Measurements from ENCODE around the gene CACNB4. TPM values are rescaled to one million over a fixed set of nuclear protein-coding genes. Genes with fewer than 3 reads are reported as not detected.
"Not testable (repeated sequence)": the region's sequence is repeated elsewhere in the genome, so short reads cannot be mapped to it uniquely, and the experiment has no call there.

CACNB4 gene
- total and polyA plus RNA-seq, 10 of the 15 experiments (the other 5 are each of a cell fraction or from before 2014, with no cell fraction given) = 2.0 to 21.6 (median 9.3) TPM

GRCh38 chr2:151875631-151876030 is 223.2 kb downstream of the CACNB4 start:
- RAD21 ChIA-PET (ENCODE audit: unreplicated experiment); H3K36me3 ChIP-seq (ENCODE audit: control insufficient read depth in 2 of 2, insufficient read depth in 2 of 2, low read length in 1 of 2); DNase-seq (ENCODE audit: low read depth, low spot score); H3K4me2 ChIP-seq (ENCODE audit: control insufficient read depth, insufficient read depth); CTCF ChIA-PET; H3K79me2 ChIP-seq (ENCODE audit: control insufficient read depth, insufficient read depth, low read length); H3K27ac ChIP-seq (ENCODE audit: control insufficient read depth, insufficient read depth); H3K27me3 ChIP-seq (replicated peaks in 1 of 2; ENCODE audit: control insufficient read depth in 2 of 2, insufficient read depth in 2 of 2, low read length in 1 of 2); intact Hi-C loops (cut with micrococcal nuclease; ENCODE audit: unreplicated experiment); POLR2A ChIA-PET; H4K20me1 ChIP-seq (ENCODE audit: control insufficient read depth, insufficient read depth); H3K9ac ChIP-seq (ENCODE audit: control insufficient read depth, insufficient read depth, low read length); in situ Hi-C loops (cut with MboI); FAIRE-seq; H3K4me3 ChIP-seq; SMC1A ChIA-PET (ENCODE audit: uncharacterized antibody, unreplicated experiment); H3K9me3 ChIP-seq (replicated peaks; ENCODE audit: control insufficient read depth, insufficient read depth, low read length); H3K4me1 ChIP-seq (ENCODE audit: control insufficient read depth, insufficient read depth, low read length); BruUV-seq (replicated peaks); H2AFZ ChIP-seq (ENCODE audit: control insufficient read depth, low read depth, low read length); ATAC-seq: not testable (repeated sequence)
- no CpG with 5 or more reads among the region's 34 CpGs for WGBS (ENCODE audit: insufficient coverage, insufficient replicate concordance, low lambda C conversion rate, missing lambda C conversion rate)

DNA sequence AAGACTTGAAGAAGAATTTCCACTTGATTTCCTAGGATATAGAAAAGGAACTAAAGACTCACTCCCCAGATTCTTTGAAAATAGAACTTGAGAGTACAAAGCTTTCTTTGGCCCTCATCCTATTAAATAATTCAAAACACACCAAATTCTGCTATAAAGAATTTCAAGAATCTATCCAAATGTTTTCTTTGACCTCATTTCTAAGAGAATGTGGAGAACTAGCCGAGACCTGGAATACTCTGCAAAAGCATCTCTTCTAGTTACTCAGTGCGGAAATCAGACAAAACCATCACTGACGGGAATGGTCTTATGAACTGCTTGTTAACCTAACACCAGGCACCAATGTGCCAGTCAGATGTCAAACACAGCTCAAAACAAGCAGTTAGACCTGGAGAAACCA is 226.4 kb downstream of the CACNB4 start:
- H4K20me1 ChIP-seq (ENCODE audit: control insufficient read depth, insufficient read depth) = no peaks in the 10 kb centered on the region
- ATAC-seq (no peak), FAIRE-seq (no peak), DNase-seq (ENCODE audit: low read depth, low spot score) (no peak)
- H3K9me3 ChIP-seq (replicated peaks; ENCODE audit: control insufficient read depth, insufficient read depth, low read length) = no peaks in the 10 kb centered on the region
- H3K27ac ChIP-seq (ENCODE audit: control insufficient read depth, insufficient read depth) = no peak overlapping the region
- intact Hi-C loops (cut with micrococcal nuclease; ENCODE audit: unreplicated experiment) = no loop called here
- H3K4me2 ChIP-seq (ENCODE audit: control insufficient read depth, insufficient read depth) = no peak overlapping the region
- H3K4me3 ChIP-seq = no peak overlapping the region
- 0 out of 4 replicates have a peak, but pooled peaks cover 0 to 1% of the 10 kb centered on the region in 2 experiments for H3K27me3 ChIP-seq (replicated peaks in 1 of 2; ENCODE audit: control insufficient read depth in 2 of 2, insufficient read depth in 2 of 2, low read length in 1 of 2)
- in situ Hi-C loops (cut with MboI) = no loop called here
- no peaks in the 10 kb centered on the region for H3K79me2 ChIP-seq (ENCODE audit: control insufficient read depth, insufficient read depth, low read length)
- SMC1A ChIA-PET (ENCODE audit: uncharacterized antibody, unreplicated experiment) = no interaction called here
- POLR2A ChIA-PET = no interaction called here
- RAD21 ChIA-PET (ENCODE audit: unreplicated experiment) = no interaction called here
- CTCF ChIA-PET = no interaction called here
- BruUV-seq (replicated peaks) = no TSS peak
- no peak overlapping the region for H2AFZ ChIP-seq (ENCODE audit: control insufficient read depth, low read depth, low read length)
- 70% methylated on average over 3 of the region's 3 CpGs for WGBS (ENCODE audit: insufficient coverage, insufficient replicate concordance, low lambda C conversion rate, missing lambda C conversion rate)
- no peak overlapping the region for H3K9ac ChIP-seq (ENCODE audit: control insufficient read depth, insufficient read depth, low read length)
- H3K4me1 ChIP-seq (ENCODE audit: control insufficient read depth, insufficient read depth, low read length) = no peaks in the 10 kb centered on the region
- no peak for TF ChIP-seq PML (IDR thresholded peaks at IDR 0.05; ENCODE audit: low read length)
- TF ChIP-seq MEF2B (IDR thresholded peaks at IDR 0.05; ENCODE audit: partially characterized antibody, poor library complexity, severe bottlenecking) = no peak
- TF ChIP-seq SMAD5 (IDR thresholded peaks at IDR 0.05; ENCODE audit: low read depth) = no peak
- TF ChIP-seq ZNF207 (IDR thresholded peaks at IDR 0.05; ENCODE audit: borderline replicate concordance) = no peak
- no peak for TF ChIP-seq ZNF24 (IDR thresholded peaks at IDR 0.05)
- no peak for TF ChIP-seq MTA3 (IDR thresholded peaks at IDR 0.05; ENCODE audit: borderline replicate concordance, low read length)
- TF ChIP-seq ZNF217 (IDR thresholded peaks at IDR 0.05) = no peak
- TF ChIP-seq IRF3 (IDR thresholded peaks at IDR 0.05) = no peak
- H3K36me3 ChIP-seq (ENCODE audit: control insufficient read depth in 2 of 2, insufficient read depth in 2 of 2, low read length in 1 of 2) = no peaks in the 10 kb centered on the region
